ENCODE results near the gene HOXA6.

DNA sequence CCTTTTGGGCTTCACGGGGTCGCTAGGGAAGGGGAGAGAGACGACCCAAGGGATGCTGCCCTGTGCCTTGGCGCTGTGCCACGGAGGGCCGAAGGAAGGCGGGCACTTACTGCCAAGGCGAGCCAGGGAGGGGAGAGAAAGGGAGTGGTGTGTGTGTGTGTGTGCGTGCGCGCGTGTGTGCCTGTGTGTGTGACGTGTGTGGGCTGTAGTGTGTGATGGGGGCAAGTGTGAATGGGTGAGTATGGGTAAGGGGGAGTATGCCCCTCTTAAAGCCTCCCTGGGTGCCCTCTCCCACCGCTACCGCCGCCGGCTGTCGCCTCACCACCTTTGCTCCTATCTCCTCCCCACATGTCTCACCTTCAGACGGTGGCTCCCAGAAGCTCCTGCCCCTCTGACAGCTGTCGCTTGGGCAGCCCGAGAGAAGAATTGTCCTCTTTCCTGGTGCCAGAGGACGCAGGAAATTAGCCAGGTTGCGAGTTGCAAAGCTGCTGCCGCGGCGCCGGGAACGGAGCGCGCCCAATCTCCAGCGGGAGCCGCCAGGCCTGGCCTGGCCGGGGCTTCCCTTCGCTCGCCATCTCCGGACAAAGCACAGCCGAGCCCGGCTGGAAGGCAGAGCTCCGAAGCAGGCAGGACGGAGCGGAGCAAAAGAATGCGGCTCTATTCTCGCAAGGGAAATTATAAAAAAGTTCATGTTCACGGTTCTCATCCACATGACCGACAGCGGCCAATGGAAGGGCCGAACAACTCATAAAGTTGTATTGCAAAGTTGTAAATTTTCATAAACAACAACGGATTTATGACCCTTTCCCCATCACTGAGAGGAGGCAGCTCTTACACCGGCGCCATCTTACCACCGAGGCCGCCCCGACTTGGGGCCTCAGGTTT, 4.6 kb upstream of the HOXA6 start, which contains the start of gene HOXA3:
- peak; percentile 41 for TF ChIP-seq EZH2 (IDR thresholded peaks at IDR 0.05; ENCODE audit: borderline replicate concordance, insufficient read depth, low read length, poor library complexity, severe bottlenecking)
- TF ChIP-seq, protein P1, sequence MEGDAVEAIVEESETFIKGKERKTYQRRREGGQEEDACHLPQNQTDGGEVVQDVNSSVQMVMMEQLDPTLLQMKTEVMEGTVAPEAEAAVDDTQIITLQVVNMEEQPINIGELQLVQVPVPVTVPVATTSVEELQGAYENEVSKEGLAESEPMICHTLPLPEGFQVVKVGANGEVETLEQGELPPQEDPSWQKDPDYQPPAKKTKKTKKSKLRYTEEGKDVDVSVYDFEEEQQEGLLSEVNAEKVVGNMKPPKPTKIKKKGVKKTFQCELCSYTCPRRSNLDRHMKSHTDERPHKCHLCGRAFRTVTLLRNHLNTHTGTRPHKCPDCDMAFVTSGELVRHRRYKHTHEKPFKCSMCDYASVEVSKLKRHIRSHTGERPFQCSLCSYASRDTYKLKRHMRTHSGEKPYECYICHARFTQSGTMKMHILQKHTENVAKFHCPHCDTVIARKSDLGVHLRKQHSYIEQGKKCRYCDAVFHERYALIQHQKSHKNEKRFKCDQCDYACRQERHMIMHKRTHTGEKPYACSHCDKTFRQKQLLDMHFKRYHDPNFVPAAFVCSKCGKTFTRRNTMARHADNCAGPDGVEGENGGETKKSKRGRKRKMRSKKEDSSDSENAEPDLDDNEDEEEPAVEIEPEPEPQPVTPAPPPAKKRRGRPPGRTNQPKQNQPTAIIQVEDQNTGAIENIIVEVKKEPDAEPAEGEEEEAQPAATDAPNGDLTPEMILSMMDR (IDR thresholded peaks at IDR 0.05; ENCODE audit: poor library complexity, severe bottlenecking): no peak

All from neural cell (in vitro differentiated cells).